A549 treated with RU486 at 1 μM for 4 hours (cell line): ENCODE measurements around the gene XRCC3. TPM values are rescaled to one million over a fixed set of nuclear protein-coding genes. Genes with fewer than 3 reads are reported as not detected.

ENCODE experiments used
- total RNA-seq: library from RNA; stranded (reverse); fragments of 200-300 nt; extraction: Qiagen RNA extraction; gene quantifications from 5 replicates; pipeline ENCODE4 v1.2.3, GENCODE V29; 2022; ENCODE audit warnings: low read depth

Gene XRCC3
- 29.6 to 32.8 TPM (median 31.6 TPM) in 5 replicates for total RNA-seq

DNA sequence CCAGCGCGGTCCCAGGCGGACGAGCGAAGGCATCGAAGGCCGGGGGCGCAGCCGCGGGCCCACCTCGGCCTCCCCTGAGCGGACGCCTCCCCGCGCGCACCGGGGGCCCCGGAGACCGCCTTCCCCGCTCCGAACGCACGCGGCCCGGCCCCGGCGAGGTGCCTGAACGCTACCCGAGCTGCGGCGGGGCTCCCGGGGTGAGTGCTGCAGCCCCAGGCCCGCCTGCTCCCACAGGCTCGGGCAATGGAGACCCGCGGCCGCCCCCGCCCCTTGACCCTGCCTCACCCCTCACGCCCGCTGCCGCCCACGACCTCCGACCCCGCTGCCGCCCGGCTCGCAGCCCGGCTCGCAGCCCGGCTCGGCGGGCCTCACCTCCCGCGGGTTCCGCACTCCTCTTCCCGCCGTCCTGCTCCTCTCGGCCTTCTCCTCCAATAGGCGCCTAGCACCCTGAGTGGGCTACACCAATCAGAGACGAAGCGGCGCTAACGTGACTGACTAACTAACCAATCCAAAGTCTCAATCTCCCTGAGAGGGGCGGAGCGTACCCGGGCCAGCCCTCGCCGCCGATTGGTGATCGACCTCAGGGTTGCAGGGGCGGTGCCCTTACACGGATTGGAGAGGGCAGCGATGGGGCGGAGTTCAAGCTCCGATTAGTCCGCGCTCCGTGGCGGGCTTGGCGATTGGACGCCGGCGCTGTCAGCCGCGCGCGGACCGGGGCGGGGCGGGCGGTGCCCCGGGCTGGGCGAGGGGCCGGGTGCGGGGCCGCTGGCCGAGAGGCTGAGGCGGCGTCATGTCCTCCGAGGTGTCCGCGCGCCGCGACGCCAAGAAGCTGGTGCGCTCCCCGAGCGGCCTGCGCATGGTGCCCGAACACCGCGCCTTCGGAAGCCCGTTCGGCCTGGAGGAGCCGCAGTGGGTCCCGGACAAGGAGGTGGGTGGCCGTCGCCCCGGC, at the start of gene XRCC3, which contains the start of gene ZFYVE21:
TSS of gene XRCC3 (minus strand) at position 400 of the 949 bp plus-strand sequence. CDS start 4,364 bp downstream, outside the sequence.
TSS of gene ZFYVE21 (plus strand) at position 759 of the 949 bp plus-strand sequence. CDS start at position 791, 32 bp downstream.

Other genes starting within 250 kb of the XRCC3 start
- gene CKB, start 192.6 kb downstream of the XRCC3 start, total RNA-seq: 73.0 to 106 TPM (median 102 TPM) in 5 replicates
- 17.1 to 29.0 TPM (median 28.4 TPM) in 5 replicates for gene TRMT61A, start 186.3 kb downstream of the XRCC3 start, total RNA-seq
- gene BAG5, start 152.8 kb downstream of the XRCC3 start, total RNA-seq: 18.0 to 24.9 TPM (median 23.4 TPM) in 5 replicates
- gene COA8, start 152.5 kb downstream of the XRCC3 start, total RNA-seq: 46.2 to 52.0 TPM (median 51.5 TPM) in 5 replicates
- gene KLC1, start 86.2 kb downstream of the XRCC3 start, total RNA-seq: 92.0 to 119 TPM (median 106 TPM) in 5 replicates
- gene ZFYVE21, start 359 bp upstream of the XRCC3 start, total RNA-seq: 30.7 to 40.0 TPM (median 35.8 TPM) in 5 replicates
- 3.6 to 5.3 TPM (median 4.3 TPM) in 5 replicates for gene PPP1R13B, start 132.1 kb upstream of the XRCC3 start, total RNA-seq
- gene TDRD9, start 213.0 kb upstream of the XRCC3 start, total RNA-seq: not detected in 5 replicates
- gene RD3L, start 227.1 kb upstream of the XRCC3 start, total RNA-seq: not detected in 5 replicates